ENCODE data around the gene DHRS7C.
A peak's percentile ranks its signal among the peaks of the same experiment; 100 is the strongest.

The DHRS7C gene, protein sequence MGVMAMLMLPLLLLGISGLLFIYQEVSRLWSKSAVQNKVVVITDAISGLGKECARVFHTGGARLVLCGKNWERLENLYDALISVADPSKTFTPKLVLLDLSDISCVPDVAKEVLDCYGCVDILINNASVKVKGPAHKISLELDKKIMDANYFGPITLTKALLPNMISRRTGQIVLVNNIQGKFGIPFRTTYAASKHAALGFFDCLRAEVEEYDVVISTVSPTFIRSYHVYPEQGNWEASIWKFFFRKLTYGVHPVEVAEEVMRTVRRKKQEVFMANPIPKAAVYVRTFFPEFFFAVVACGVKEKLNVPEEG

DNA sequence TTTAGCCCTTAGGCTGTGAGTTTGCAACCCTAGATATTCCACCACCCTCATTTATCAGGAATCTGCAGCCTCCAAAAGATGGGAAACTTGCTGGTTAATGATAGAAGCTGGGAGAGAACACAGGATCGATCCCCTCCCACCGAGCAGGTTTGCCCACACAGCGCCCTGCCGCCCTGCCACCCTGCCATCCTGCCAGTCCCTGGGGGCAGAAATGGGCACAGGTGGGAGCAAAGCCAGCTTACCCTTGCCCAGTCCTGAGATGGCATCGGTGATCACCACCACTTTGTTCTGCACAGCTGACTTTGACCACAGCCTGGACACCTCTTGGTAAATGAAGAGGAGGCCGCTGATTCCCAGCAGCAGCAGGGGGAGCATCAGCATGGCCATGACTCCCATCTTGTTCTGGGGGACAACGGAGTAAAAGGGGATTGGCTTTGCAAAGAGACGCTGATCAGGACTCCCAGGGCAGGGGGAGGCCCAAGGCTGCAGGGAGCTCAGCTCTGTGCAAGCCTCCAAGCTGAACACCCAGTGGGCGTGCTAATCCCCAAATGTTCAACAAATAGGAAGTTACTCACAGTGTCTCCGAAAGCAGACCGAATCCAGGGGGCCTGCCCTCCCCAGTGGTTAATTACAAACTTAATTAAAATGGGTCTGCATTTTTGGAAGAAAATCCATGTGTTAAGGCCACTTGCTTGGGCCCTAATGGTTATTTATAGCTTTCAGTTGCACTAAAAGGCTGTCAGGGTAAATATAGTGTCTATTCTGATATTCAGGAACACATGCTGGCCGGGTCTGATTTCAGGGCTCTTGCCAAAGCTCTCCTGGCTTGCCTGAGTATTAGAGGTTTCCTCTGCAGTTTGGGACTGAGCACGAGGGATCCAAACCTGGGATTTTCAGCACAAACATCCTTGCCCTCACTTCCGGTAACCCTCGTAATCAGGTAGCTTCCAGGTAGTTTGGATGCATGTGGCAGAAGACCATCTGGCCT, at the start of gene DHRS7C:
DHRS7C (minus strand) TSS at position 704 of the 988 bp plus-strand sequence; CDS start at position 396, 308 bp downstream.
- Histone ChIP-seq H3K4me1 (ENCODE audit: control insufficient read depth, insufficient read depth, low read length) (no peaks in the 10 kb centered on the region), H3K36me3 (ENCODE audit: control insufficient read depth, insufficient read depth, low read length) (no peaks in the 10 kb centered on the region), H3K27ac (ENCODE audit: low read depth, low read length) (no peak within 1 kb of the TSS), H3K4me3 (ENCODE audit: low read length) (no peak within 1 kb of the TSS), H3K9ac (ENCODE audit: low read length) (no peak within 1 kb of the TSS), H3K27me3 (ENCODE audit: control insufficient read depth, insufficient read depth, low read length) (no peaks in the 10 kb centered on the region)

DNA sequence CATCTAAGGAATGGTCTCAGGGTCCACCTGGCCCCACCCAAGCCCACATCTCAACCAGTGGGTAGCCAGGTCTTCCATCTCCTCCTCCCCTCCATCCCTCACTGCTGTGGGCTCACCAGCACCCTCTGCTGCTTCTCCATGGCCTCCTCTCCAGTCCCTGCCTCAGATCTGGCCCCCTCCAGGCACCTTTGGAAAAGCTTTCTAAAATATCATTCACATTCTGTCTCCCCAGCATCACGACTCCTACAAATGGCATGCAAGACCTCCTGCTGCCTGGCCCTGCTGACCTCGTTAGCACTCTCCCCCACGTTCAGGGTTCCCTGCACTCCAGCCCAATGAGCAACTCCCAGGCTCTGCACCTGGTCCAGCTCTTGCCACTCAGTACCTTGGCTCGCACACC, 48.0 kb upstream of the DHRS7C start:
- no peak overlapping the region for H3K4me3 ChIP-seq (ENCODE audit: low read length)
- H3K36me3 ChIP-seq (ENCODE audit: control insufficient read depth, insufficient read depth, low read length), result no peaks in the 10 kb centered on the region
- H3K27ac ChIP-seq (ENCODE audit: low read depth, low read length), result no peak overlapping the region
- no peaks in the 10 kb centered on the region for H3K27me3 ChIP-seq (ENCODE audit: control insufficient read depth, insufficient read depth, low read length)
- no peak overlapping the region for H3K9ac ChIP-seq (ENCODE audit: low read length)
- peaks cover 26% of the 10 kb centered on the region for H3K4me1 ChIP-seq (ENCODE audit: control insufficient read depth, insufficient read depth, low read length)

- peak overlapping the region; percentile 38 for H3K27ac ChIP-seq (ENCODE audit: low read depth, low read length)
- no peak overlapping the region for H3K9ac ChIP-seq (ENCODE audit: low read length)
- H3K4me3 ChIP-seq (ENCODE audit: low read length), result no peak overlapping the region
- H3K4me1 ChIP-seq (ENCODE audit: control insufficient read depth, insufficient read depth, low read length), result peaks cover 20% of the 10 kb centered on the region
- H3K27me3 ChIP-seq (ENCODE audit: control insufficient read depth, insufficient read depth, low read length), result no peaks in the 10 kb centered on the region
- H3K36me3 ChIP-seq (ENCODE audit: control insufficient read depth, insufficient read depth, low read length), result no peaks in the 10 kb centered on the region
Measured at GRCh38 chr17:9837551-9838471, 46.4 kb upstream of the DHRS7C start.

GRCh38 chr17:9833922-9834321, 42.5 kb upstream of the DHRS7C start:
- H3K36me3 ChIP-seq (ENCODE audit: control insufficient read depth, insufficient read depth, low read length), result no peaks in the 10 kb centered on the region
- peaks cover 5% of the 10 kb centered on the region for H3K4me1 ChIP-seq (ENCODE audit: control insufficient read depth, insufficient read depth, low read length)
- no peak overlapping the region for H3K27ac ChIP-seq (ENCODE audit: low read depth, low read length)
- no peaks in the 10 kb centered on the region for H3K27me3 ChIP-seq (ENCODE audit: control insufficient read depth, insufficient read depth, low read length)
- H3K4me3 ChIP-seq (ENCODE audit: low read length), result no peak overlapping the region
- H3K9ac ChIP-seq (ENCODE audit: low read length), result no peak overlapping the region

- Histone ChIP-seq H3K27me3 (ENCODE audit: control insufficient read depth, insufficient read depth, low read length) (no peaks in the 10 kb centered on the region), H3K4me1 (ENCODE audit: control insufficient read depth, insufficient read depth, low read length) (no peaks in the 10 kb centered on the region), H3K9ac (ENCODE audit: low read length) (no peak overlapping the region), H3K4me3 (ENCODE audit: low read length) (no peak overlapping the region), H3K27ac (ENCODE audit: low read depth, low read length) (no peak overlapping the region), H3K36me3 (ENCODE audit: control insufficient read depth, insufficient read depth, low read length) (no peaks in the 10 kb centered on the region)
Measured at GRCh38 chr17:9830711-9831110, 39.3 kb upstream of the DHRS7C start.

DNA sequence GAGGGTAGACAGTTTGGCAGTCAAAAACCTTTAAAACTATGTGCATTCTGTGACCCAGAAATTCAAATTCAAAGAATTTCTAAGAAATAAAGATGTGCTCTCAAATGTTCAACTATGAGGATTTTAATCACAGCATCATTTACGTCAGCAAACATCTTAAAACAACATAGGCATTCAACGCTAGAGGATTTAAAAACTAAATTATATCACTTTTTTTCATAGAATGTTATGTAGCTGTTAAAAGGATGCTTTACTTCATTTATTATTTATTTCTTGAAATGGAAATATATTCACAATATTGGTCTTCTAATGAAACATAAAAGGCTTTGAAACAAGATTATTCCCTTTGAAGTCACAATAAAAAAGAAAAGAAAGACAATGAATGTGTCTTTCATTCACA, 38.0 kb upstream of the DHRS7C start:
- H3K9ac ChIP-seq (ENCODE audit: low read length), result no peak overlapping the region
- H3K36me3 ChIP-seq (ENCODE audit: control insufficient read depth, insufficient read depth, low read length), result no peaks in the 10 kb centered on the region
- H3K27ac ChIP-seq (ENCODE audit: low read depth, low read length), result no peak overlapping the region
- no peak overlapping the region for H3K4me3 ChIP-seq (ENCODE audit: low read length)
- H3K4me1 ChIP-seq (ENCODE audit: control insufficient read depth, insufficient read depth, low read length), result no peaks in the 10 kb centered on the region
- H3K27me3 ChIP-seq (ENCODE audit: control insufficient read depth, insufficient read depth, low read length), result no peaks in the 10 kb centered on the region

DNA sequence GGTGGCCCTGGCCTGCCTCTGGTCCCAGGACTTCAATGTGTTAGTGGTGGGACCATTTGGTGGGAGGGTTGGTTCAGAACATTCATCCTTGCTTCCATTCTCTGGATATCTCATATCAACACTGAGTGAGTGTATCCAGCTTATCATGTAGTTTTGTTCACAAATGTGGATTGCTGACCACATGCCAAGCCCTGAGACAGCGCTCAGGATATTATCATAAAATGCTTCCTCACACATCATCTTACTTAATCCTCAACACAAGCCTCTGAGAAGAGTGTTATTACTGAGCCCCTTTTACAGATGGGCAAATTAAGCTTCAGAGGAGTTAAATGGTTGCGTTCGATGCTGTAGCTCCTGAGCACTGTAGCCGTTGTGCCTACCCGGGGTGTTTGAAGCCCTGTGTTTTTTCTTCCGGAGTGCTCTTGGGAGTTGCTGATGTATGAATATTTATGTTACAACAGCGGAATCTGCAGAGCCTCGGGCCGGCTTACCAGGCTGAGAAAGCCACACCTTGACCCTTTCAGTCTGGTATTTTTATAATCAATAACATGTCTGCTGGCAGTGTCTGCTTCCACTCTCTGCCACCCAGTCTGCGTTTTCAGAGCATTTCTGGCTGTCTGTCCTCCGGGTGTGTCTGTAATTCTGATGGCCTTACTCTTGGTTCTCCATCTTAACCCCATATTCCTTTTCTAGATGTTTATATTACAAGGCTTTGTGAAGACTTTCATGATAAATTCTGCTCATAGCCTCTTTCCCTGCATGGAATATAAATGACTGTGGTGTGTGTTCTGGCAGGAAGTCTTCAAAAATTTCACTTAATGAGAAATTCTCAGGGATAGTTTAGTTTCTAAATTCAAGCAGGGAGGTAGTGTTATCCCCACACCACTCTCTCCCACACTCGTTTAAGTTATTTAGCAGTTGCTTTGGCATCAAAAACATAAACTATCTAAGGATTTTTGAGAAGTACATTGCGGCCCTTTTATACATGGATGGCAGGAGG, 37.2 kb upstream of the DHRS7C start:
- H3K27ac ChIP-seq (ENCODE audit: low read depth, low read length), result no peak overlapping the region
- no peaks in the 10 kb centered on the region for H3K4me1 ChIP-seq (ENCODE audit: control insufficient read depth, insufficient read depth, low read length)
- no peak overlapping the region for H3K9ac ChIP-seq (ENCODE audit: low read length)
- no peak overlapping the region for H3K4me3 ChIP-seq (ENCODE audit: low read length)
- H3K36me3 ChIP-seq (ENCODE audit: control insufficient read depth, insufficient read depth, low read length), result no peaks in the 10 kb centered on the region
- H3K27me3 ChIP-seq (ENCODE audit: control insufficient read depth, insufficient read depth, low read length), result no peaks in the 10 kb centered on the region

GRCh38 chr17:9825641-9826150, 34.3 kb upstream of the DHRS7C start, which contains the start of gene GLP2R:
Gene GLP2R, plus strand, starts transcription at chr17:9825924. Its CDS starts 140 bp downstream, at chr17:9826064.
- H3K27ac ChIP-seq (ENCODE audit: low read depth, low read length), result no peak within 1 kb of the TSS
- H3K4me3 ChIP-seq (ENCODE audit: low read length), result peak within 1 kb of the TSS; percentile 38

DNA sequence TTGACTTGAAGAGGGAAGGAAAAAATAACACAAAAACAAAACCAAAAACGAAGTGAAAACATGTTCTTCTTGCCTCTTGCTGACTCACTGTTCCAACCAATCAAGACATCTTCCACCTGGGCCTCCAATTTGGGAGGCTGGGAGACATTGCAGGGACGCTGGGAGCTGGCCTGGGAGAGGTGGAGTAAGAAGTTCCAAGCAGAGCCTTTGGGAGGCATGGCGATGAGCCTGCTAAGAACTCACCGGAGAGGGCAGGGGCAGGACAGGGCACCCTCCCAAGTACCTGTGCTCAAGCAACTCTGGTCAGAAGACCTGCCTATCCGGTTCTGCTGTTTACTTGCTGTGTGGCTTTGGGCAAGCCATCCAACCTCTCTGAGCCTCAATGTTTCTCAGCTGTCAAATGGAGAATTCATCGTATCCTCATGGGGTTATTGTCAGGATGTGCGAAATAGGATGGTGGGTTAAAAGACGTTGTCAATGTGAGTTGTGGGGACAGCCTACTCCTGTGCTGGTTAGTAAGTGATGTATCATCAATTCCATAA, 33.5 kb upstream of the DHRS7C start:
- Histone ChIP-seq H3K9ac (ENCODE audit: low read length) (no peak overlapping the region), H3K4me1 (ENCODE audit: control insufficient read depth, insufficient read depth, low read length) (no peaks in the 10 kb centered on the region), H3K4me3 (ENCODE audit: low read length) (no peak overlapping the region), H3K36me3 (ENCODE audit: control insufficient read depth, insufficient read depth, low read length) (no peaks in the 10 kb centered on the region), H3K27ac (ENCODE audit: low read depth, low read length) (no peak overlapping the region), H3K27me3 (ENCODE audit: control insufficient read depth, insufficient read depth, low read length) (no peaks in the 10 kb centered on the region)

More at GRCh38 chr17:9825641-9826150, 34.3 kb upstream of the DHRS7C start, which contains the start of gene GLP2R:
- Histone ChIP-seq H3K4me1 (ENCODE audit: control insufficient read depth, insufficient read depth, low read length) (no peaks in the 10 kb centered on the region), H3K36me3 (ENCODE audit: control insufficient read depth, insufficient read depth, low read length) (no peaks in the 10 kb centered on the region), H3K9ac (ENCODE audit: low read length) (no peak within 1 kb of the TSS), H3K27me3 (ENCODE audit: control insufficient read depth, insufficient read depth, low read length) (no peaks in the 10 kb centered on the region)

GRCh38 chr17:9824094-9824493, 32.7 kb upstream of the DHRS7C start:
- H3K4me3 ChIP-seq (ENCODE audit: low read length), result no peak overlapping the region
- H3K27ac ChIP-seq (ENCODE audit: low read depth, low read length), result no peak overlapping the region
- no peaks in the 10 kb centered on the region for H3K4me1 ChIP-seq (ENCODE audit: control insufficient read depth, insufficient read depth, low read length)
- H3K27me3 ChIP-seq (ENCODE audit: control insufficient read depth, insufficient read depth, low read length), result no peaks in the 10 kb centered on the region
- no peaks in the 10 kb centered on the region for H3K36me3 ChIP-seq (ENCODE audit: control insufficient read depth, insufficient read depth, low read length)
- H3K9ac ChIP-seq (ENCODE audit: low read length), result no peak overlapping the region

DNA sequence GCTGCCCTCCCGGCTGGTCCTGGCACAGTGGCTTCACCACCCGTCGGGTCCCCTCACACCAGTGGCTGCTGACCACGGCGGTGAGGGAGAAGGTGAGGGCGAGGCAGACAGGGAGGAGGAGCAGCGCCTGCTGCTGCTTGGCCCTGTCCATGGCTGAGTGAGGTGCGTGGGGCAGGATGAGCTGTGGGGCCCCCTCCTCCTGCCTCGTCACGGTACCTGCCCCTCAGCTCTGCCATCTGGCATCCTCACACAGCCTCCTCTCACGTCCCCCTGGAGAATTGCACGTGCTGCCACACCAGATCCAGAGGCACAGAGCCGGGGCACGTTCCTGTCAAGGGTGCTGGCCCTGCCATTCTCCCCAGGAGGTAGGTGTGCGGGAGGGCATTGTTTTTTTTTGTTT, 30.5 kb upstream of the DHRS7C start, which contains the start of gene GSG1L2:
GSG1L2 (minus strand) TSS at position 159 of the 400 bp plus-strand sequence; CDS start at position 151, 8 bp downstream.
- Histone ChIP-seq H3K36me3 (ENCODE audit: control insufficient read depth, insufficient read depth, low read length) (no peaks in the 10 kb centered on the region), H3K4me3 (ENCODE audit: low read length) (no peak within 1 kb of the TSS), H3K9ac (ENCODE audit: low read length) (no peak within 1 kb of the TSS), H3K4me1 (ENCODE audit: control insufficient read depth, insufficient read depth, low read length) (no peaks in the 10 kb centered on the region), H3K27ac (ENCODE audit: low read depth, low read length) (no peak within 1 kb of the TSS), H3K27me3 (ENCODE audit: control insufficient read depth, insufficient read depth, low read length) (no peaks in the 10 kb centered on the region)
